GM18520 (cell line): ENCODE results near the gene PRX.
"Not testable (repeated sequence)": the region's sequence is repeated elsewhere in the genome, so short reads cannot be mapped to it uniquely, and the experiment has no call there.

Source experiments
- ATAC-seq: cut with Tn5 transposase; IDR thresholded peaks from one replicate; pipeline ENCODE4 v1.9.1; 2021; ENCODE audit not compliant: unreplicated experiment

The PRX gene

GRCh38 chr19:40390084-40390742 is 23.0 kb downstream of the PRX start, which contains the start of gene HIPK4:
Gene HIPK4, minus strand, starts transcription at chr19:40390181. Its CDS starts 279 bp downstream, at chr19:40389902.
- no peak for ATAC-seq

DNA sequence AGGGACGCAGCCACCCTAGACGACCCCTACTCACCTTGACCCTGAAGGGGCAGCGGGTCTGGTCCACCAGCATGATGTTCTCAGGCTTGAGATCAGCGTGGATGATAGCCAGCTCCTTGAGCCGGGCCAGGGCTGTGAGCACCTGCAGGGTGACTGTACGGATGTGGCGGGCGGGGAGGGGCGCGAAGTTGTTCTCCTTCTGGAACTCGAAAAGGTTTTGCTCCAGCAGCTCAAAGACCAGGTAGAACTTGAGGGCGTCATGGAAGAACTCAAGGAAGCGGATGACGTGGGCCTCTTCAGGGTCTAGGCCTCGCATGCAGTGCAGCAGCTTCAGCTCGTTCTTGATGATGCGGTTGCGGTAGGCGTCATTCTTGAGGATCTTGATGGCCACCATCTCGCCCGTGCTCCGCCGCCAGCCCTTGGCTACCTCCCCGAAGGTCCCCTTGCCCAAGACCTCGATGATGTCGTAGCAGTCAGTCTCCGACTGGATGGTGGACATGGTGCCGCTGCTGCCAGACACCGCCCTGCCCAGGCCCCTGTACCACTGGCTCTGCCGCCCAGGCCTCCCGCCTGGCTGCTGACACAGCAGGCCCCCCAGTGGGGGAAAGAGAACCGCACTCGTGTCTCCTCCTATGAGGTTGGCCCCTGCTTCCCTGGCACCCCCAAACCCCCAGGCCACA is 23.6 kb downstream of the PRX start:
- no peak for ATAC-seq

DNA sequence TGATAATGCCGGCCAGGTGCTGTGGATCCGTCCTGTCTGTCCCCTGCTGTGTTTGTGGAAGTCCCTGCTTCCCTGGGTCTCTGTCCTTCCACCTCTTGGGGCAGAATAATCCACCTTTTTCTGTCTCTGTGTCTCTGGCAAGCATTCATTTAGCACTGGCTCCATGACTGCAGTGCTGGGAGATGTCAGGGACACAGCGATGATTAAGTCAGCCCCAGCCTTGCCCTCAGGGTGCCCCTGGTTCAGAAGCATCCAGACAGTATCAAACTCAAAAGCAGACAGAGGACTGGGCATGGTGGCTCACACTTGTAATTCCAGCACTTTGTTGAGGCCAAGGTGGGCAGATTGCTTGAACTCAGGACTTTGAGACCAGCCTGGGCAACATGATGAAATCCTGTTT is 24.7 kb downstream of the PRX start:
- ATAC-seq = no peak

DNA sequence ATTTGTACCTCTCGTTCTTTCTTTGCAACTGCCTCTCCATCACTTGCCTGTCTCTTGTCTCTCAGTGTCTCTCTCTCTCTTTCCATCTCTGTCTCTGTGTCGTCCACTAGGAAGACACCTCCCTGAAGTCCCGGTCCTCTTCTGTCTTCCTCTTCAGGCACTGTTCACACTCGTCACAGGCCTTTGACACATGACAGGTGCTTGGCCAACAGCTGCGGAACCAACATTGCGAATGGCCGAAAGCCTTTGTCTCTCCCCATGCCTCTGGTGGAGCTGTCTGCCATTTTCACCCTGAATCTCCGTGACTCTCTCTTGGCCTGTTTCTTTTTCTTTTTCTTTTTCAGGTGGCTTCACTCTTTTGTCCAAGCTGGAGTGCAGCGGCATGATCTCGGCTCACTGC is 26.0 kb downstream of the PRX start:
- ATAC-seq = no peak

- ATAC-seq = no peak
Observed at GRCh38 chr19:40383668-40384248, 29.4 kb downstream of the PRX start.

DNA sequence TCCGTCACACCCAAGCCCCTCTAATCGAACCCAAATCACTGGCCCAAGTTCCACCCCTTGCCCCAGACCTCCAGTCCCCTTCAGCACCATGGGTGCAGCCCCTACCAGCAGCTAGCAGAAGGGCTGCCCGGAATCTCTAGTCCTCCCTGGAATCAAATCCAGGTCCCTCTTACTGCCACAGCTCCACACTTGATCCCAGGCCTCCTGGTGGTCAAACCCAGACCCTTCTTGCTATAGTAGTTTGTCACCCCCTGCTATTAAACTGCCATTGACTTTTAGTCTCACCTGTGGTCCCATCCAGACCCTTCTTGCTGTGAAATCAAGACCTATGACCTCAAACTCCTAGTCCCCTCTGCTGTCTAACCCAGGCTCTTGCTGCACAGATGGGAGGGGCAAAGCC is 31.9 kb downstream of the PRX start:
- ATAC-seq = no peak

DNA sequence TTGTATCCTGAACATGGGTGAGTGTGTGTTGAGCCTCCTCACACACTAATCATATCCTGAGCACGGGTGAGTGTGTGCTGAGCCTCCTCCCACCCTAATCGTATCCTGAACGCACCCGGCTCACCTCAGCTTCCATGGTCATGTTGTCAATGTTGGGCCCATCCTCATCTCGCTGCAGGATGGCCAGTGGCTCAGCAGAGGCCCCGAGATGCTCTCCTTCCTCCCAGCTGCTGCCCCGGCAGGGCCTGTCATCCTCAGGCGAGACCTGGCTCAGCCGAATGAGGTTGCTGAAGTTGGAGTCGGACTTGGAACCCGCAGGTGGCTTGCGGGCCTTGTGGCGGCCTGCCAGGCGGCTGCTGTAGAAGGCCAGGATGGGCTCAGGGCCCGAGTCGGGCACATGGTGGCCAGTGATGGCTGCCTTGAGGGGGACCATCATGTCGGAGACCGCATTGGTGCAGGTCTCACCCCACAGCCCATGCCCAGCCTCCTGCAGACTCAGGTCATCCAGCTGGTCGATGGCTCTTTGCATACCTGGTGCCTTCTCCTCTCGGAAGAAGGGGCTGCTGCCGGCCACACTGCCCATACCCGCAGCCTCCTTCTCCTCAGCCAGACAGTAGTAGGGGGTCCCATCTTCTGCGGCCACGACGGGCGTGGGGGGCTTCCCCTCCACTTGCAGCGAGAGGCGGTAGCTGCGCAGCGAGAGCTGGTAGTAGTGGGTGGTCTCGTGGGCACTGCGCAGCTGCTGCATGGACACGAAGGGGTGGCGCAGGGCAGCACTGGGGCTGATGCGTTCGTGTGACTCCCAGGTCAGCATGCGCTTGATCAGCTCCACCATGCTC is 32.8 kb downstream of the PRX start:
- ATAC-seq = no peak

DNA sequence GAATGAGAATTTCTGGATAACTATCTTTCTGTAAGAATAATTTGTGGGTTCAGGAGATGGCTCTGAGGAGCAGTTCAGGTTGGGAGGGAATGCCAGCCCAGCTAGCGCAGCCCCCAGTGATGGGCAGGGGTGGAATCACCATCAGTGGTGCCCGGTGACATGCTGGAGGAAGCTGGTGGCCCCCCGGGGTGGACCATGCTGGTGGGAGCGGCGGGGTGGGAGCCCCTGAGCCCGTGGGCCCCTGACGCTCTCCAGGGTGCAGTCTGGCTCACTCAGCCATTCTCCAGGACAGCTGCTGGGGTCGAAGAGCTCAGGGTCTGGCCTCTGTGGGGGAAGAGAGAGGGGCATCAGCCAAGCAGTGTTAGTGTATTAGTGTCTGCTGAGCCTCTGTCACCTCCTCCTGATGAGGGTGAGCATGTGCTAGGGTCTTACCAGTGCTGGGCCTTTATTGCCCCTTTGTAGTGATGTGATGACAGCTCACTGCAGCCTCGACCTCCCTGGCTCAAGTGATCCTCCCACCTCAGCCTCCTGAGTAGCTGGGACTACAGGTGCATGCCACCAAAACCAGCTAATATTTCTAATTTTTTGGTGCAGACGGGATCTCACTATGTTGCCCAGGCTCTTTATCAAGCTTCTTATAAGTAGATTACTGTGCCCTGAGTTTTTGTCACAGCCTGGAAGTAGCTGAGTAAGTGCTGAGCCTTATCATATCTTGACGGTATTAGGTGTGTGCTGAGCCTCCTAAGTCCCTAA is 33.6 kb downstream of the PRX start:
- ATAC-seq = no peak

DNA sequence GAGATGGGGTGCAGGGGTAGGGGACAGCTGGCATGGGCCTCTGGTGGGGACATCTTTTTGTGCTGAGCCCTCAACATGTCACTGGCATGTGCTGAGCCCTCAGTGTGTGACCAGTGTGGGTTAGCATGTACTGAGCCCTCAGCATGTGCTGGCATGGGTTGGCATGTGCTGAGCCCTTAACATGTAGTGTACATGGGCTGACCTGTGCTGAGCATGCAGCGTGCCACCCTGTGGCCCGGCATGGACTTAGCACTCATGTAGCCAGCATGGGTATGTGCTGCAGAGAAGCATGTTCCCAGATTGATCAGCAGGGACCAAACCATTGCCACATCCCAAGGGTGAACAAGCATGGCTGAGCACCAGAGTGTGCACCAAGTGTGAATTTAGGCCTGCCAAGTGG is 34.7 kb downstream of the PRX start:
- ATAC-seq = no peak

DNA sequence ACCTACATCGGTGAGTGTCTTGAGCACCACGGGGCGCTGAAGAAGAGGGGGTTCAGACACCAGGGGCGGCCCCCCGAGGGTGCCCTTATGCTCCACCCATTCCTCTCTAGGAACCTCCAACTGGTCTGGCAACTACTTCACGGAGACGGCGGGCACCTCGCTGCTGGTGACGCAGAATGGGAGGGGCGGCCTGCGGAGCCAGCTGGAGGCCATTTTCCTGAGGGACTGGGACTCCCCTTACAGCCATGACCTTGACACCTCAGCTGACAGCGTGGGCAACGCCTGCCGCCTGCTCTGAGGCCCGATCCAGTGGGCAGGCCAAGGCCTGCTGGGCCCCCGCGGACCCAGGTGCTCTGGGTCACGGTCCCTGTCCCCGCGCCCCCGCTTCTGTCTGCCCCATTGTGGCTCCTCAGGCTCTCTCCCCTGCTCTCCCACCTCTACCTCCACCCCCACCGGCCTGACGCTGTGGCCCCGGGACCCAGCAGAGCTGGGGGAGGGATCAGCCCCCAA is 35.2 kb downstream of the PRX start:
- no peak for ATAC-seq

GRCh38 chr19:40376286-40376862 is 36.8 kb downstream of the PRX start:
- ATAC-seq = no peak

DNA sequence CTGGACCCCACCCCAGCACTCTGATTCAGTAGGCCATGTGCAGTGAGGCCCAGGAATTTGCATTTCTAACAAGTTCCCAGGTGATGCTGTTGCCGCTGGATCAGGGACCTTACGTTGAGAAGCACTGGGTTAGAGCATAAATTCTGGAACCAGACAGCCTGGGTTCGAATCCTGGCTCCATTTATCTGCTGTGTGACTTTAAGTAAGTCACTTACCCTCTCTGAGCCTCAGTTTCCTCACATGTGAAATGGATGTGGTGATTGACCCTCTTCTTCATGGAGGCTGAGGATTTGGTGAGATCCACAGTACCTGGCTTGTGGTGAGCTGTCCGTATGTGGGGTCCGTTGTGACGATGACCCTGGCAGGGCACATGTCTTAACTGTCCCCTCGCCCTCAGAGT is 39.1 kb downstream of the PRX start:
- no peak for ATAC-seq

DNA sequence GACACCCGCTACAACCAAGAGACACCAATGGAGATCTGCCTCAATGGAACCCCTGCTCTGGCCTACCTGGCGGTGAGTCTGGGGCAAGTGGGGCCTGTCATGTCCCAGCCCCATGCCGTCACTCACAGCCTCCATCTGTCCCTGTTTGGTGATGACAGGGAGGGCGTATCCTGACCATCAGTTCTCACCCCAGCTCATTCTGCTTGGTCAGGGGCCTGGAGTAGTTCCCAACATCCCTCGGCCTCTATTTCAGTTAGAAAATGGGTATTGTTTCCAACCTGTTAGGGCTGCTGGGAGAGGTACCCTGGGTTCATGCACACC is 41.4 kb downstream of the PRX start:
- ATAC-seq = no peak

- no peak for ATAC-seq
Observed at GRCh38 chr19:40370997-40371801, 42.0 kb downstream of the PRX start.

GRCh38 chr19:40370253-40370652 is 42.9 kb downstream of the PRX start:
- not testable (repeated sequence) for ATAC-seq

GRCh38 chr19:40369797-40370196 is 43.4 kb downstream of the PRX start:
- ATAC-seq = no peak

GRCh38 chr19:40367577-40368434 is 45.4 kb downstream of the PRX start:
- ATAC-seq = no peak

DNA sequence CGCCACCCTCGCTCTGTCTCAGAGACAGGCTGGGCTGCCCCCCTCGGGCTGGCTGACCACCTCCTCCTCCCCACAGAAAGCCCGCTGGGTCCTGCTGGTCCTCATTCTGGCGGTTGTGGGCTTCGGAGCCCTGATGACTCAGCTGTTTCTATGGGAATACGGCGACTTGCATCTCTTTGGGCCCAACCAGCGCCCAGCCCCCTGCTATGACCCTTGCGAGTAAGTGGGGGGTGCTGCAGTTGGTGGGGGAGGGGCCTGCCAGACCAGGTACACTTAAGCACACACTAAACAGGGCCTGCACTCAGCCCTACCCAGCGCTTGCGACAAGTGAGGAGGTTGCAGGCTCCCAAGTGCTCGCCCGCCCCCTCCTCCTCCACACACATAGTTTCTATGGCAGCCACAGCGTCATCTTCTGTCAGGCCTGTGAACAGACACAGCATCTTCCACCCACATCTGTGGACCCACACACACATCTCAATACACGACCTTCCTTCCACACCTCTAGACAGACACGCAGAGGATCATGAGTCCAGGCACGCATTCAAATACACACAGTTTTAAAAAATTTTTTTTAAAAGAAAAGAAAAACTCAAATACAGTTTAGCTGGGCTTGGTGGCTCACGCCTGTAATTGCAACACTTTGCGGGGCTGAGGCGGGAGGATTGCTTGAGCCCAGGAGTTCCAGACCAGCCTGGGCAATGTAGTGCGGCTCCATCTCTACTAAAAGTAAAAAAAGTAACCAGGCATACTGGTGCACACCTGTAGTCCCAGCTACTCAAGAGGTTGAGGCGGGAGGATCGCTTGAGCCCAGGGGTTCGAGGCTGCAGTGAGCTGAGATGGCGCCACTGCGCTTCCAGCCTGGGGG is 46.2 kb downstream of the PRX start:
- ATAC-seq = no peak
